ENCODE measurements around the gene ATOH7.
"Not testable (repeated sequence)": the region's sequence is repeated elsewhere in the genome, so short reads cannot be mapped to it uniquely, and the experiment has no call there.

Gene ATOH7

GRCh38 chr10:68231817-68232251 is at the start of gene ATOH7:
Gene ATOH7 (minus strand): TSS chr10:68232113. CDS start chr10:68231677, 436 bp downstream.
- H3K9me3 Mint-ChIP-seq (ENCODE audit: low read depth), result no peaks in the 10 kb centered on the region
- peak within 1 kb of the TSS; percentile 87 for H3K4me3 Mint-ChIP-seq
- peaks cover 8% of the 10 kb centered on the region for H3K4me1 Mint-ChIP-seq (ENCODE audit: low read depth)
- H3K27ac Mint-ChIP-seq, result no peak within 1 kb of the TSS
- peaks cover 22% of the 10 kb centered on the region for H3K27me3 Mint-ChIP-seq
- H3K36me3 Mint-ChIP-seq, result no peaks in the 10 kb centered on the region

GRCh38 chr10:68280758-68281157 is 48.8 kb upstream of the ATOH7 start:
- Mint-ChIP-seq H3K9me3 (ENCODE audit: low read depth) (peaks cover 17% of the 10 kb centered on the region), H3K4me1 (ENCODE audit: low read depth) (peaks cover 4% of the 10 kb centered on the region), H3K27ac (no peak overlapping the region), H3K4me3 (no peak overlapping the region), H3K27me3 (no peaks in the 10 kb centered on the region), H3K36me3 (peaks cover 10% of the 10 kb centered on the region)

- H3K9me3 Mint-ChIP-seq (ENCODE audit: low read depth), result peaks cover 17% of the 10 kb centered on the region
- H3K36me3 Mint-ChIP-seq, result peaks cover 10% of the 10 kb centered on the region
Measured at GRCh38 chr10:68278906-68279753, 47.2 kb upstream of the ATOH7 start.

GRCh38 chr10:68277814-68278213 is 45.9 kb upstream of the ATOH7 start:
- H3K27ac Mint-ChIP-seq; H3K27me3 Mint-ChIP-seq; H3K4me1 Mint-ChIP-seq (ENCODE audit: low read depth); H3K4me3 Mint-ChIP-seq: not testable (repeated sequence)
- Mint-ChIP-seq H3K36me3 (peaks cover 10% of the 10 kb centered on the region), H3K9me3 (ENCODE audit: low read depth) (peaks cover 17% of the 10 kb centered on the region)

More at GRCh38 chr10:68278906-68279753, 47.2 kb upstream of the ATOH7 start:
- H3K4me1 Mint-ChIP-seq (ENCODE audit: low read depth); H3K27me3 Mint-ChIP-seq; H3K4me3 Mint-ChIP-seq; H3K27ac Mint-ChIP-seq: not testable (repeated sequence)

- H3K4me3 Mint-ChIP-seq, result no peak overlapping the region
- no peaks in the 10 kb centered on the region for H3K4me1 Mint-ChIP-seq (ENCODE audit: low read depth)
- peaks cover 17% of the 10 kb centered on the region for H3K9me3 Mint-ChIP-seq (ENCODE audit: low read depth)
- H3K27ac Mint-ChIP-seq, result no peak overlapping the region
- H3K36me3 Mint-ChIP-seq, result peaks cover 10% of the 10 kb centered on the region
- H3K27me3 Mint-ChIP-seq, result no peaks in the 10 kb centered on the region
Measured at GRCh38 chr10:68276224-68276623, 44.3 kb upstream of the ATOH7 start.

- no peak overlapping the region for H3K27ac Mint-ChIP-seq
- H3K9me3 Mint-ChIP-seq (ENCODE audit: low read depth), result peaks cover 17% of the 10 kb centered on the region
- no peak overlapping the region for H3K4me3 Mint-ChIP-seq
- H3K36me3 Mint-ChIP-seq, result peaks cover 10% of the 10 kb centered on the region
- no peaks in the 10 kb centered on the region for H3K4me1 Mint-ChIP-seq (ENCODE audit: low read depth)
- H3K27me3 Mint-ChIP-seq, result no peaks in the 10 kb centered on the region
Measured at GRCh38 chr10:68275600-68276126, 43.8 kb upstream of the ATOH7 start.

GRCh38 chr10:68272833-68273232 is 40.9 kb upstream of the ATOH7 start:
- H3K36me3 Mint-ChIP-seq, result peaks cover 7% of the 10 kb centered on the region
- H3K9me3 Mint-ChIP-seq (ENCODE audit: low read depth), result peaks cover 12% of the 10 kb centered on the region
- no peak overlapping the region for H3K27ac Mint-ChIP-seq
- no peaks in the 10 kb centered on the region for H3K27me3 Mint-ChIP-seq
- no peak overlapping the region for H3K4me3 Mint-ChIP-seq
- no peaks in the 10 kb centered on the region for H3K4me1 Mint-ChIP-seq (ENCODE audit: low read depth)

GRCh38 chr10:68271196-68271882 is 39.4 kb upstream of the ATOH7 start:
- no peaks in the 10 kb centered on the region for H3K4me1 Mint-ChIP-seq (ENCODE audit: low read depth)
- H3K9me3 Mint-ChIP-seq (ENCODE audit: low read depth), result peaks cover 5% of the 10 kb centered on the region
- no peak overlapping the region for H3K4me3 Mint-ChIP-seq
- H3K27me3 Mint-ChIP-seq, result no peaks in the 10 kb centered on the region
- H3K27ac Mint-ChIP-seq, result no peak overlapping the region
- H3K36me3 Mint-ChIP-seq, result peaks cover 2% of the 10 kb centered on the region

GRCh38 chr10:68269562-68270290 is 37.8 kb upstream of the ATOH7 start:
- H3K4me3 Mint-ChIP-seq, result no peak overlapping the region
- H3K27ac Mint-ChIP-seq, result no peak overlapping the region
- no peaks in the 10 kb centered on the region for H3K36me3 Mint-ChIP-seq
- H3K9me3 Mint-ChIP-seq (ENCODE audit: low read depth), result no peaks in the 10 kb centered on the region
- H3K27me3 Mint-ChIP-seq, result no peaks in the 10 kb centered on the region
- H3K4me1 Mint-ChIP-seq (ENCODE audit: low read depth), result no peaks in the 10 kb centered on the region

- Mint-ChIP-seq H3K27me3 (no peaks in the 10 kb centered on the region), H3K4me1 (ENCODE audit: low read depth) (no peaks in the 10 kb centered on the region), H3K36me3 (peaks cover 3% of the 10 kb centered on the region), H3K27ac (no peak overlapping the region), H3K9me3 (ENCODE audit: low read depth) (no peaks in the 10 kb centered on the region), H3K4me3 (no peak overlapping the region)
Measured at GRCh38 chr10:68261132-68261856, 29.4 kb upstream of the ATOH7 start.

GRCh38 chr10:68253346-68253745 is 21.4 kb upstream of the ATOH7 start:
- H3K4me3 Mint-ChIP-seq, result no peak overlapping the region
- H3K27ac Mint-ChIP-seq, result no peak overlapping the region
- H3K9me3 Mint-ChIP-seq (ENCODE audit: low read depth), result no peaks in the 10 kb centered on the region
- H3K36me3 Mint-ChIP-seq, result no peaks in the 10 kb centered on the region
- H3K4me1 Mint-ChIP-seq (ENCODE audit: low read depth), result peaks cover 2% of the 10 kb centered on the region
- H3K27me3 Mint-ChIP-seq, result no peaks in the 10 kb centered on the region

GRCh38 chr10:68251625-68252495 is 19.9 kb upstream of the ATOH7 start:
- H3K9me3 Mint-ChIP-seq (ENCODE audit: low read depth), result no peaks in the 10 kb centered on the region

GRCh38 chr10:68251151-68251550 is 19.2 kb upstream of the ATOH7 start:
- H3K9me3 Mint-ChIP-seq (ENCODE audit: low read depth), result no peaks in the 10 kb centered on the region
- no peak overlapping the region for H3K4me3 Mint-ChIP-seq
- no peak overlapping the region for H3K27ac Mint-ChIP-seq
- no peaks in the 10 kb centered on the region for H3K27me3 Mint-ChIP-seq
- no peaks in the 10 kb centered on the region for H3K36me3 Mint-ChIP-seq
- peaks cover 2% of the 10 kb centered on the region for H3K4me1 Mint-ChIP-seq (ENCODE audit: low read depth)

More at GRCh38 chr10:68251625-68252495, 19.9 kb upstream of the ATOH7 start:
- Mint-ChIP-seq H3K4me1 (ENCODE audit: low read depth) (peaks cover 2% of the 10 kb centered on the region), H3K27me3 (no peaks in the 10 kb centered on the region), H3K27ac (no peak overlapping the region), H3K4me3 (no peak overlapping the region), H3K36me3 (no peaks in the 10 kb centered on the region)

Data from activated naive CD8-positive, alpha-beta T cell (primary cell).